Heart right ventricle (tissue), 16 donors: ENCODE results near the gene NRP2. TPM values are rescaled to one million over a fixed set of nuclear protein-coding genes. Genes with fewer than 3 reads are reported as not detected.

Source experiments
- ATAC-seq, 8 donors: fragments of 200-7000 bp; cut with Tn5 transposase; one replicate each; pipeline ENCODE4 v1.9.1; 2020; ENCODE audit warnings: mild to moderate bottlenecking in 8 of 8, moderate library complexity in 8 of 8, moderate number of reproducible peaks in 1 of 8
- DNase-seq, 2 donors: peaks; one replicate each; pipeline ENCODE4 v3.0.0-alpha.2; 2020
- H3K27ac ChIP-seq, 10 donors: fragments of 200-600 bp; sonication (generic) in 2 of 10; one replicate each; pipeline versions ENCODE4 v1.5.0 to v1.8.0; 2020 to 2022; ENCODE audit warnings: mild to moderate bottlenecking in 3 of 10
- H3K27me3 ChIP-seq, 7 donors: fragments of 200-600 bp; one replicate each; pipeline ENCODE4 v1.8.0; 2021 to 2022; ENCODE audit warnings: mild to moderate bottlenecking in 2 of 7
- H3K36me3 ChIP-seq, 9 donors: fragments of 200-600 bp; sonication (generic) in 1 of 9; one replicate each; pipeline versions ENCODE4 v1.5.0 to v1.8.0; 2020 to 2022; ENCODE audit warnings: mild to moderate bottlenecking in 2 of 9
- H3K4me1 ChIP-seq, 9 donors: fragments of 200-600 bp; sonication (generic) in 1 of 9; one replicate each; pipeline versions ENCODE4 v1.5.0 to v1.8.0; 2020 to 2022; ENCODE audit warnings: mild to moderate bottlenecking in 4 of 9
- H3K4me3 ChIP-seq, 10 donors: fragments of 200-600 bp; sonication (generic) in 2 of 10; one replicate each; pipeline versions ENCODE4 v1.5.0 to v1.8.0; 2020 to 2022; ENCODE audit warnings: mild to moderate bottlenecking in 7 of 10, moderate library complexity in 2 of 10
- H3K9me3 ChIP-seq, 11 donors: fragments of 200-600 bp in 10 of 11; sonication (generic) in 2 of 11; one replicate each; pipeline versions ENCODE4 v1.5.0 to v1.8.0; 2013 to 2022; ENCODE audit warnings: mild to moderate bottlenecking in 2 of 11, control low read depth in 1 of 11, moderate library complexity in 1 of 11
- CTCF ChIP-seq, 9 donors: fragments of 200-600 bp; sonication (generic) in 2 of 9; IDR thresholded peaks; one replicate each; pipeline versions ENCODE4 v1.5.0 to v1.8.0; 2021 to 2022; ENCODE audit warnings: antibody characterized with exemption in 9 of 9, mild to moderate bottlenecking in 5 of 9, moderate library complexity in 1 of 9
- WGBS, 2 donors: extraction: QIAGEN DNeasy Blood & Tissue Kit; methylation state at CpG; one replicate each; pipeline ENCODE4 v1.1.7; 2013; ENCODE audit warnings: inconsistent platforms in 1 of 2; 5-methylcytosine and 5-hydroxymethylcytosine counted together
- intact Hi-C, 10 donors: fragments of 100-400 bp; cut with DNase I; formaldehyde crosslinking; loops; one replicate each; pipeline versions ENCODE4 v1.11.1 to v1.14.2; 2022
- polyA plus RNA-seq, 2 donors: library from polyadenylated mRNA; stranded (reverse); fragments of 200-250 nt; gene quantifications; one replicate each; pipeline ENCODE4 v1.2.3, GENCODE V29; 2013
- total RNA-seq, 10 donors: library from RNA; stranded (reverse); fragmentation: NEBNext Ultra II Directional in 3 of 10; extraction: Animal tissue kit (Norgen Biotek cat#: 25700) in 3 of 10; gene quantifications; one replicate each; pipeline versions ENCODE4 v1.2.1 to v1.2.4, GENCODE V29; 2021 to 2023
- donor health status: Arrhythmogenic right ventricular cardiomyopathy.
- donor health status: ischemic (EF 13 %, LVEDD 7.1; RV severe dilation, severe dysfunction).
- donor health status: healthy with polysubstance abuse.
- donor health status: DM: no; HTN: yes; CAD: no.
- donor health status: DM: no; HTN: no; CAD: no.
- donor health status: ischemic (EF 25% LVEDD 6.9; RV normal size, moderate dysfunction).
- donor health status: ischemic (EF 25% LVEDD 5.7; RV mildly dilated, moderate dysfunction).
- donor health status: healthy.
- donor health status: DM: yes; HTN: yes; CAD: no.
- donor health status: Ischemic cardiomyopathy.
- donor health status: ischemic (EF 35%, LVEDD 5.7; RV mildly dilated, moderate dysfunction).
- donor health status: nonischemic (EF 11% LVEDD 7.7; RV severe dilation, severe dysfunction).
- donor health status: DM: yes; HTN: yes; CAD: no.
- donor health status: PGD.
- donor health status: ischemic (EF 29% LVEDD 5.4; RV normal size, mild dysfunction).
- donor health status: nonischemic (EF 23%, LVEDD 6.1; RV moderate dilation, normal function).

Gene NRP2
- total and polyA plus RNA-seq, 12 donors = 2.5 to 29.4 (median 8.6) TPM

GRCh38 chr2:205797866-205798265 lies 115.6 kb downstream of the NRP2 start:
- H3K9me3 ChIP-seq = peaks cover 0 to 31% (median 13%) of the 10 kb centered on the region in 11 donors
- no peaks in the 10 kb centered on the region for H3K27me3 ChIP-seq
- 94 to 98% methylated on average over 4 of the region's 4 CpGs for WGBS, 2 donors
- H3K36me3 ChIP-seq = peaks cover 0 to 39% (median 7%) of the 10 kb centered on the region in 9 donors
- no peak for ATAC-seq
- DNase-seq = no peak
- no peak overlapping the region for H3K4me3 ChIP-seq
- TF ChIP-seq CTCF (IDR thresholded peaks at IDR 0.05) = no peak
- peaks cover 0 to 17% (median 0%) of the 10 kb centered on the region in 9 donors for H3K4me1 ChIP-seq
- no peak overlapping the region for H3K27ac ChIP-seq
- intact Hi-C loops = no loop called here

- Histone ChIP-seq H3K27me3 (no peaks in the 10 kb centered on the region), H3K9me3 (peaks cover 0 to 31% (median 13%) of the 10 kb centered on the region in 11 donors), H3K36me3 (peaks cover 0 to 19% (median 7%) of the 10 kb centered on the region in 9 donors), H3K27ac (peak overlapping the region in 1 of 10 donors; percentile 15), H3K4me3 (no peak overlapping the region), H3K4me1 (peaks cover 0 to 17% (median 0%) of the 10 kb centered on the region in 9 donors)
- WGBS, 2 donors = 49 to 77% methylated on average over 2 of the region's 2 CpGs
- TF ChIP-seq CTCF (IDR thresholded peaks at IDR 0.05) = no peak
- DNase-seq (no peak), ATAC-seq (peak in 1 of 8 donors; percentile 21)
- intact Hi-C loops = no loop called here
These were observed 117.9 kb downstream of the NRP2 start for GRCh38 chr2:205800224-205800623.

GRCh38 chr2:205800773-205801172 lies 118.5 kb downstream of the NRP2 start:
- Histone ChIP-seq H3K36me3 (peaks cover 0 to 15% (median 2%) of the 10 kb centered on the region in 9 donors), H3K4me1 (peaks cover 0 to 17% (median 0%) of the 10 kb centered on the region in 9 donors), H3K27ac (peak overlapping the region in 1 of 10 donors; percentile 15), H3K4me3 (no peak overlapping the region), H3K9me3 (peaks cover 0 to 31% (median 13%) of the 10 kb centered on the region in 11 donors), H3K27me3 (no peaks in the 10 kb centered on the region)
- 32 to 57% methylated on average over 3 of the region's 3 CpGs for WGBS, 2 donors
- intact Hi-C loops = no loop called here
- TF ChIP-seq CTCF (IDR thresholded peaks at IDR 0.05) = no peak
- ATAC-seq (peak in 5 of 8 donors; percentile 33 to 73 (median 71)), DNase-seq (peak in 1 of 2 donors; percentile 34)

- TF ChIP-seq CTCF (IDR thresholded peaks at IDR 0.05) = no peak
- Histone ChIP-seq H3K4me3 (no peak overlapping the region), H3K27me3 (no peaks in the 10 kb centered on the region), H3K36me3 (peaks cover 0 to 5% (median 0%) of the 10 kb centered on the region in 9 donors), H3K4me1 (peaks cover 0 to 17% (median 0%) of the 10 kb centered on the region in 9 donors), H3K27ac (no peak overlapping the region), H3K9me3 (peaks cover 0 to 30% (median 13%) of the 10 kb centered on the region in 11 donors)
- DNase-seq (no peak), ATAC-seq (no peak)
- 77 to 84% methylated on average over 7 of the region's 7 CpGs for WGBS, 2 donors
- intact Hi-C loops = no loop called here
These were observed 119.8 kb downstream of the NRP2 start for GRCh38 chr2:205802065-205802464.
